Measurements from ENCODE around the gene MAP4K4.

GRCh38 chr2:101855776-101856175 lies 158.3 kb downstream of the MAP4K4 start:
- TF ChIP-seq CTCF (optimal IDR thresholded peaks at IDR 0.05 in 1 of 3, IDR thresholded peaks at IDR 0.05 in 1 of 3, conservative IDR thresholded peaks at IDR 0.05 in 1 of 3; ENCODE audit: extremely low read depth in 1 of 3, insufficient read depth in 2 of 3, low read length in 3 of 3) = no peak
- TF ChIP-seq EZH2 (IDR thresholded peaks at IDR 0.05; ENCODE audit: low read length) = no peak
